MM.1S (cell line): ENCODE data around the gene TPX2.

Experiments
- EZH2 ChIP-seq: fragments of 300-600 bp; sonication (generic); optimal IDR thresholded peaks from 2 replicates; pipeline ENCODE3; 2017; ENCODE audit warnings: low read depth, mild to moderate bottlenecking, antibody characterized with exemption, low read length, mixed read lengths
- EZH2phosphoT487 ChIP-seq: fragments of 300-600 bp; sonication (generic); IDR thresholded peaks from 2 replicates; pipeline ENCODE4 v1.6.1; 2018; ENCODE audit warnings: antibody characterized with exemption, low read length
- TF ChIP-seq, protein P1 (sequence below): fragments of 300-600 bp; sonication (generic); IDR thresholded peaks from 2 replicates; pipeline ENCODE4 v1.5.1; 2016; ENCODE audit warnings: antibody characterized with exemption, low read length, mixed read lengths

DNA sequence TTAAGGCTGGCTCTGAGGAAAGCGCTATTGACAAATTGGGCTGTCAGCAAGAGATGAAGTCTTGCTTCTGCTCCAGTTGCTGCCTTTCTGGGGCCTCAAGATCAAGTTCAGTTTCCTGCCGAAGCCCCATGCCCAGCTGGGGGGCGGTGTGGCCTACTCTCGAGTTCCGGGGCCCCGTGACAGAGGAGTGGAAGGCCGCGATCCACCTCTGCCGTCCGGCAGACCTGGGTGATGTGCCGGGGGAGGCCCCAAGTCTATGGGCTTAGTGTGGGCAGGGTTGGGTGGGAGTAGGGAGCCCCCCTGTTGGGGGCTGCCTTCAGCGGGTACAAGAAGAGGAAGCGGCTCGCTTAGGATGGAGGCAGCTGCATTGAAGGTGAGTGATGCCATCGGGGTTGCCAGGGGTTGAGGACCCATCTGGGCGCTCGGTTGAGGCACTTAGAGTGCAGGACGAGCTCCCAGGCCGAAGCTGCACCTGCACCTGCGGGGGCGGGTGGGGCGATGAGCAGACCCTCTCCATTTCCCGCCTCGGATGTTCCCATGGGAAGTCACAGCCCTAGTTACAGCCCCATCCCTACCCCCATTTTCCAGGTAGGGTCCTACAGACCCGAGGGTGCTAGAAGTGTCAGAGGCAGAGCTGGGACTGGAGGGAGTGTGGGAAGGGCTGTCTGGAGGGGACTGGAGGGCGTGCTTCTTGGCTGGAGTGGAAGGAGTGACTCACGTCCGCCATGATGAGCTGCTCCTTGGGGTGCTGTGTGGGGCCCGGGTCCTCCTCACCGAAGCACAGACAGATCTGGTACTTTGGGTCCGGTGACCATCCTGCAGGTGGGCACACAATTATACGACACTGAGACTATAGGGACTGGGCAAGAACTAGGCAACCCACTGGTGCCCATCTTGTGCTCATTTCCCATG is 109.3 kb downstream of the TPX2 start:
- TF ChIP-seq EZH2: no peak
- TF ChIP-seq, protein P1, sequence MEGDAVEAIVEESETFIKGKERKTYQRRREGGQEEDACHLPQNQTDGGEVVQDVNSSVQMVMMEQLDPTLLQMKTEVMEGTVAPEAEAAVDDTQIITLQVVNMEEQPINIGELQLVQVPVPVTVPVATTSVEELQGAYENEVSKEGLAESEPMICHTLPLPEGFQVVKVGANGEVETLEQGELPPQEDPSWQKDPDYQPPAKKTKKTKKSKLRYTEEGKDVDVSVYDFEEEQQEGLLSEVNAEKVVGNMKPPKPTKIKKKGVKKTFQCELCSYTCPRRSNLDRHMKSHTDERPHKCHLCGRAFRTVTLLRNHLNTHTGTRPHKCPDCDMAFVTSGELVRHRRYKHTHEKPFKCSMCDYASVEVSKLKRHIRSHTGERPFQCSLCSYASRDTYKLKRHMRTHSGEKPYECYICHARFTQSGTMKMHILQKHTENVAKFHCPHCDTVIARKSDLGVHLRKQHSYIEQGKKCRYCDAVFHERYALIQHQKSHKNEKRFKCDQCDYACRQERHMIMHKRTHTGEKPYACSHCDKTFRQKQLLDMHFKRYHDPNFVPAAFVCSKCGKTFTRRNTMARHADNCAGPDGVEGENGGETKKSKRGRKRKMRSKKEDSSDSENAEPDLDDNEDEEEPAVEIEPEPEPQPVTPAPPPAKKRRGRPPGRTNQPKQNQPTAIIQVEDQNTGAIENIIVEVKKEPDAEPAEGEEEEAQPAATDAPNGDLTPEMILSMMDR: no peak
- TF ChIP-seq EZH2phosphoT487: no peak
